ENCODE data around the gene GCH1.
"Not testable (repeated sequence)": the region's sequence is repeated elsewhere in the genome, so short reads cannot be mapped to it uniquely, and the experiment has no call there.

Gene GCH1

DNA sequence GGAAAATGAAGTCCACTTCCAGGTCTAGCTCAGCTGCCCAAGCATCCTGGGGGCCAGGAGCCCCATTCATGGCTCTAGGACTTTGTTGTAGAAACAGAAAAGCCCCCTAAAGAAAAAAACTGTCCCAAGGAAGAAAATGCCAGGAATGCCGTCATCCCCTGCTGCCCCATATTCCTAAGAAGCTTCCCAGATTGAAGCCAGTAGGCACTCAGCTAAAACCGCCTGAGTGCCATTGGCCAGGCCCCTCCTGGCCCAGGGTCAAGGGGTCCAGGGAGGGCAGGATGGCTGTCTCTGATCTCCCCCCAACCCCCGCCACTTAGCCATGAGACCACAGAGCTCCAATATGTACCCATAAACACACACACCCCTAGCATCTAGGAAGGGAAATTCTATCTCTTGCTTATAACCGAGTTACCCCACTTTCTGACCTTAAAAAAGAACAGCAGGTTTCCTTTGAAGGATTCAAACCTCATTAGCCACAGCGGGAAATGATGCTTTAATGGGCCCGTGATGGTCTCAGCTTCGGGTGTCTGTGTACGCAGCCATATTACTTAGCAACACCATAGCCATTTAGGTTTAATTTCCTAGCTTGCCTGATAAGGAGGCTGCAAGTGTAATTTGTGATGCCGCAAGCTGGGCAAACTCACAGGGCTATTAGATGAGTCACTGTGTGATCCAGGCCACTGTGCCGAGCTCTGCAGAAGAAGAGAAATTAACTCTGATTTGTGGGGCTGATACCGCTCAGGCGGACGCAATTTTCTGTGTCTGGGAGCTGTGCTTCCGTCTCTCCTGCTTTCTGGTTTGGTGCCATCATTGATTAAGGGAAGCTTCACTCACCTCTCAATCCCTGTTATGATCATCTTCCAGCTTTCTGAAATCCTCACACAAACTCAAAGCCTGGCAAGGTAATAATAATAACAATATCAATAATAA, 84.2 kb downstream of the GCH1 start:
- no peak for DNase-seq (ENCODE audit: low read depth)

DNA sequence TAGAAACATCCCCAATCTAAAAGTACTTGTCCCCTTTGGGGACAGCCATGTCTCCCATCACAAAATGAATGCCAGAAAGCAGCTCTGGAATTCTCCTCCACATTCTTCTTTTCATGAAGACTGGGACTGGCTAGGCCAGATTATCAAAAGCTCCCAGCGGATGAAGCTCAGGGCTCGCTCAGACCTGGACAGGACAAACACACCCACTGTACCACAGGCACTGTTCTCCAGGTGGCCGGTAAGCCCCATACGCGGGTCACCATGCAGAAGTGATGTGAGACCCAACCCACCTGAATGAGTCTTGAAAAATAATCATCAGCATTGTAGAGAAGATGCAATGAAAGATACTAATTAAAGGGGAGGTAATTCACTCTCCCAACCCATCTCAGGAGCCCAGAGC, 85.1 kb downstream of the GCH1 start:
- no peak for DNase-seq (ENCODE audit: low read depth)

DNA sequence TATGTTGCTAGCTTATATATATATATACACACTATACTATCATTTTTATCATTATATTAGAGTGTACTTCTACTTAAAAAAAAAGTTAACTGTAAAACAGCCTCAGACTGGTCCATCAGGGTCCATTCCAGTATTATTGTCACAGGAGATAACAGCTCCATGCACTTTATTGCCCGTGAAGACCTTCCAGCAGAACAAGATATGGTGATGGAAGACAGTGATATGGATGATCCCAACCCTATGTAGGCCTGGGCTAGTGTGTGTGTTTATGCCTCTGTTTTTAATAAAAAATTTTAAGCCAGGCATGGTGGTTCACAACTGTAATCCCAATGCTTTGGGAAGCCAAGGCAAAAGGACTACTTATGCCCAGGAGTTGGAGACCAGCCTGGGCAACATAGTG, 86.2 kb downstream of the GCH1 start:
- DNase-seq (ENCODE audit: low read depth): no peak

DNA sequence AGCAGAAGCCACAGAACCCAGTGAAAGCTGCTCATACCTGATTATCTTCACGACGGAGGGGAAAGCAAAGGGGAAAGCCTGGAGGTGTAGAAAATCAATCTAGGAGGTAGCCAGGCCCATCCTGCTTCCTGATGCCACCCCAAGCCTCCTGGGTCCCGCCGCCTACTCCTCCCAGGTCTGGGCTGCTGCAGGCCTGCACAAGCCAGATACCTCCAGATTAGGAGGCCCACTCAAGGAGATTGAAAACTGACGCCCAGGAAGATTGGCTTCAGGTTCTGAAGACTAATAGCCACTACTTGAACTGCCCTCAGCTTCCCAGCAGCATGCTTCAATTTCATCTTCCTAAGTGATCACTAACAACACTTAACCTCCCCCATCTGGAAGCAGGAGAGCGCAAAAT, 87.1 kb downstream of the GCH1 start:
- DNase-seq (ENCODE audit: low read depth): no peak

DNA sequence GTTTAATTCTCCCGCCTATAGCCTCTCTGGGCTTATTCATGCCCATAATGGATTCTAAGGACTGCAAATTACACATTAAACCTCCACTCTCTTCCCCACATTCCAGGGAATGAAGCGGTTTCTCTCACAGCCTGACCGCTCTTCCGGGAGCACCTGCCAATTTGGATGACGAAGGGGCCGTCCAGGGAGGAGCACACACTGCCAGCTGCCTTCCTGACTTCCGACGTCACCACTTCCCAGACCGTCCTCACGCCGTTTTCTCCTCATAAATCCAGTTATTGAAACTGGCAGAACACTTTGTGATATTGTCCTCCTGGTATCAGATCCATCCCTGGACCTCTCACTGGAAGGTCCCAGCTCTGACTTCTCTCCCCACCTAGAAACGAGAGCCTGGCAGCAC, 87.6 kb downstream of the GCH1 start:
- DNase-seq (ENCODE audit: low read depth): no peak

DNA sequence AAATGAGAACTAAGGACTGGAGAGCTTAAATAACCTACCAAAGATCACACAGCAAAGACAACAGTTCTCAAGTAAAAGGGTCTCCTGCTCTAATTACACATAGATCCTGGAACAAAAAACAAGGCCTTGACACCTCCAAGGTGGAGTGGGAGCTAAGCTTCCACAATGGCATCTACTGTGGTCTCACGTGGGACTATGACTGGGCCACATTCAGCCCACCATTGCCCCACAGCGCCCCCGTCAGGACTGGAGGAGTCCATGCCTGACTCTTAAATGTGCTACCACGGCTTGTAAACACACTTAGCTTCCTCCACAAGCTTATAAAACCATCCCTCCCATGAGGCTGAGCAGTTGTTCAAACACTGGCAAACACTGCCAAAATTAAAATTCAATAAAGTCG, 88.5 kb downstream of the GCH1 start:
- no peak for DNase-seq (ENCODE audit: low read depth)

DNA sequence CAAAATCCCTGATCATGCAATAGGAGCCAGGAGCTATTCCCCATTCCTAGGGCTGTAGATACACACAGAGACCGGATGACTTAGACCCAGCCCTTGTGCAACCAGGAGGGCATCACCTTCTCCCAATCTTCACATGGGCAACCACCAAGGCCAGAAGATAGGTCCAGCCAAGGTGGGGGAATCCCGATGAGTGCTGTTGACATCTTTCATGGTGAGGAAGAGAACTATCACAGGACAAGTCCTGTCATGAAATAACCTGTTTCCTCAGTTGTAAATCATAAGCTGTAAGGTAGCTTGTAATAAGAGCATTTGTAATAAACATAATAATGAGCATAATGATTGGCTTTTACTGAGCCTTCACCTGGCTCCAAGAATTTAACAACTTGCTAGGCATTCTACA, 89.5 kb downstream of the GCH1 start:
- DNase-seq (ENCODE audit: low read depth): no peak

DNA sequence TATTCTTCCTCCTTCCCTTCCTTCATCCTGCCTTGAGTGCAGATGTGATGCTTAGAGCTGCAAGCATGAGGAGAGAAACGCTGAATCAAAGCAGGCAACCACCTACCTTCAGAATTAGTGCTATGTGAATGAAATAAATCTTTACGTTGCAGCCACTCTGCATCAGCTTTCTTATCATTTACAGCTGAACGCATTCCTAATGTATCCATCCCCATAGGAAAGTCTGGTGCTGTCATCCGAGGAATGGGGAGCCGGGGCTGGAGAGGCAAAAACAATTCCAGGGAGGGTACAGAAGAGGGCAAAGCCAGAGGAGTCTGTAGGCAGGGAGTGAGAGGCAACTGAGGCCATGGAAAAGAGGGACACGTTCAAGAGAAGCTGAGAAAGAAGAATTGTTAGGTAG, 90.0 kb downstream of the GCH1 start:
- no peak for DNase-seq (ENCODE audit: low read depth)

DNA sequence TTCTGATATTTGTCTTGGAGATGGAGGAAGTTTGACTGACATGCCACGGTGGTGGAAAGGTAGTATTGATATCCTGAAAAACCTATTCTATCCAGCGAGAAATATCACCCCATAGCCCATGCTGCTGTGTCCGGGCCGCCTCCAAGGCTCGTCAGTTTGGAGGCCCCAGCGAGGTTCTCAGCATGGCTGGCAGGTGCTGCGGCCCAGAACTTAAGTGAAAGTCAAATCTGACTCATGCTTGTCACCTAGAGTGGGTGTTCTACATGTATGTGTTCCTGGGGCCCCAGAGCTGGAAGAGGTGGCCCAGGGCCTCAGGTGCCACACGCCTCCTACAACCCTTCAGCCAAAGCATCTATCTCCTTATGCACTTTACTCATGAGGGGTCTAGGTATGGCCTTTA, 92.9 kb downstream of the GCH1 start:
- DNase-seq (ENCODE audit: low read depth): no peak

DNA sequence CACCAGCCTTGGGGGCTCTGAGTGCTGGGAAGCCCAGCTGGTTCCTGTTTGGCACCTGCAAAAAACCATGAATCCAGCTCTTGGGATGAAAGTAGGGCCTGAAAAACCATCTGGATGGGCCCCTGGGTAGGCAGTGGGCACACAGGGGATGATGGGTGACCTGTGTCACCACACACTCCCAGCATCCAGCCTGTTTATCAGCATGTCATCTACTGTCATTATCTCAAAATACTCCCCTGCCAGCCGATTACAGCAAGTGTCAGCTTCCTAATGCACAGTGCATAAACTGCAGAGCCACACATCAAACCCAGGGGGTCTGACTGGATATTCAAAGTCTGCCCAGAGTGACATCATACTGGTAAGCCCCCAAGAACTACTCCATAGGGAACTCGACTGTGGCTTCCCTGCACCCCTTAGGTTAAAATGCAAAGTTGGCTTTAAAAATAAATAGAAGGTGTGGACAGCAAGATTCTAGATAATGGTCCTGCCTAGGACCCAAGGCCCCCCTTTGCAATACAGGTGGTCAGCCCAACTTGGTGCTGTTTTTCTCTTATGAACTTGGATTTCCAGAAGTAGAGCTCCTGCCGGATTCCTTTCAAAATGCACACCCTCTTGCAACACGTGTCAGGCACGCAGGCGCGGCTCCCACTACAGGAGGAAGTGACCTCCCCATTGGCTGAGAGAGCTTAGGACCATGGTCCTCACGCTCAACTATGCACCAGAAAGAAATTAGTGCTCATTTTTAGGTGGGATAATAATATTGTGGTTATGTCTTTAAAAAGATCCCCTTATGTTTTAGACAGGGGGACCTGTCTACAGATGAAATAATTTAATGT, 94.1 kb downstream of the GCH1 start:
- DNase-seq (ENCODE audit: low read depth): no peak

DNA sequence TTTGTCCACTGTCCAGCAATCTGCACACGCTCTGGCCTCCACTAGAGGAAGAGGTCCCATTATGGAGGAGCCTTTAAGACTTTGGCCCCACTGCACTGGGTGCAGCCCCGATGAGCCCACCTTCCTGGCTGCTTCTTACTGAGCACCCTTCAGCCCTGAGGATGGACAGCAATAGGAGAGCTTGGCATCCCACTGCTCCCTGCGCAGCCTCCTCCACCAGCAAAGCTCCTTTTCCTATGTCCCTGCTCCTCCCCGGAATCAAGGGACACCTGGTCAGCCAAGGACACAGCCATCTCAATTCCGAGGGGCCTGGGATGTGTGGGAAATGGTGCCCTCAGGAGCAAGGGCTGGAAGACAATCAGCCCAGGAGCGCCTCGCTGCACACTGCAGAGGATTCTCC, 94.7 kb downstream of the GCH1 start:
- DNase-seq (ENCODE audit: low read depth): no peak

DNA sequence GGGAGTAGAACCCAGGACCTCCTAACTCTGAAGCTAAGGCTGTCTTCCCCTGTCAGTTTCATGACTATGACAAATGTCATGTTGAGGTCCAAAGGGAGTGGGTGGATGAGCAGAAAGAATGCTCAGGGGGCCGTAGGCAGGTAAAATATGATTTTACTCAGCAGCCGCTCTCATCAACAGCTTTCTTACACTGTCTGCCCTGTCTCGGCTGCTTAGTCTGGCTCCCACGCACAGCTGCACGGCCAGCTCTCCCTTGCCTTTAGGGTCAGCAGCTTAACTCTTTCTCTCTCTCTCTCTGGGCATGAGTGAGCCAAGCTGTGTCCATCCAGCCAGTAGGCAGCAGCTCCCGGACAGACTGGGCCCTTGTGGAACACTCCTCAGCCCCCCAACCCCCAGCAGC, 95.2 kb downstream of the GCH1 start:
- no peak for DNase-seq (ENCODE audit: low read depth)

DNA sequence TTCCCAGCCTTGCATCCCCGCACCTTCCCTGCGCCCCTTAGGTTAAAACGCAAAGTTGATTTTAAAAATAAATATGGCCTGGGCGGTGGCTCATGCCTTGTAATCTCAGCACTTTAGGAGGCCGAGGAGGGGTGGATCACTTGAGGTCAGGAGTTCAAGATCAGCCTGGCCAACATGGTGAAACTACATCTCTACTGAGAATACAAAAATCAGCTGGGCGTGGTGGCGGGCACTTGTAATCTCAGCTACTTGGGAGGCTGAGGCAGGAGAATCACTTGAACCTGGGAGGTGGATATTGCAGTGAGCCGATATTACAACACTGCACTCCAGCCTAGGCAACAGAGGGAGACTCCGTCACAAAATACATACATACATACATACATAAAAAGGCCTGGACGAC, 96.0 kb downstream of the GCH1 start:
- DNase-seq (ENCODE audit: low read depth): no peak

DNA sequence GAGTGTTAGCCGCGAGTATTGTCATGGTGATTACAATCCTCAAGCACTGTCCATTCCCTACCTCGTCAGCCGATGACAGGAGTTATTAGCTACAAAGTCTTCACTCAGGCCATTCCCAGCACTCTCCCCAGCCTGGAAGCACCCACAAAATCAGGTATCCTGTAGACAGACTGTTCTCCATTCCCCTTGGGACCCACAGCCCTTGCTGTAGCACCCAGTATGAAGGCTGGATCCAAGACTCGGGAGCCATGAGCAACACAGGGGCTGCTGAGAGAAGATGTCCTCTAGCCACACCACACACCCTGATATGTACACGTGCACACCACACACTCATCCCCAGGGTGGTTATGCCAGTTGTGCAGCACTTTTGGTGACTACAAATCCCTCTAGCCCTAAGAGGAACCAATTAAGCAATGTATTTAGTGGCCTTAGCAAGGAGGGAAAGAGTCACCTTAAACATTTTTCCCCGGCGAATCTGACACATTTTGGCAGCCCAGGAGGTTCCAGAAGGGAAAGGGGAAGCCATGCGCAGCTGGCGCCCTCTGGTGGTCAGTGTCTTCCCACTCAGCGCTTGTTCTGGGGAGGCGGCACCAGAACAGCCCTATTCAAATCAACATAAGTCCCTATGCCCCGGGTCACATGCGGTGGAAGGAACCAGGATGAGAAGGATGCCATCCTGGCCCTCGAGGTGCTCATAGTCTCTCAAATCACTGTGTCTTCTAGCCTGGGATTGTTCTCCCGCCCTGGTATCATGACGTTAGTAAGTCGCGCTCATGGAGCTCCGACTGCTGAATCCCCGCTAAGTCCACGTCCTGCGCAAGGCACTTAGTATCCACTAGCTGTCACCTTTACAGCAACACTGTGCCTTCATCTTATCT, 96.9 kb downstream of the GCH1 start:
- peak; percentile 42 for DNase-seq (ENCODE audit: low read depth)

DNA sequence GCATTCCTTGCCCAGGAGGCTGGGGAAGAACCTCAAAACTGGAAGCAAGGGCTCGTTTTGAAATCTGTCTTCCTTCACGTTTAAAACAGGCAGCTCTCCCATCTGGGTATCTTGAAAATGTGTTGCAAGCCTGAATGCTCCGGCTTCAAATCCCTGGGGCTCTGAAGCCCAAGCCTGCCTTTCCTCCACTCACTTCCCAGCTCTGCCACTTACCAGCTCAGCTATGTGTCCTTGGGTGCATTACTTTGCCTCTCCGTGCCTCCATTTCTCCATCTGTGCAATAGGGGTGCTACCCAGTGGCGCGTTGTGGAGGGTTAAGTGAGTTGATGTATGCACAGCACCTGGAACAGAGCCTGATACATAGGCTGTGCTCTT, 97.6 kb downstream of the GCH1 start:
- no peak for DNase-seq (ENCODE audit: low read depth)

DNA sequence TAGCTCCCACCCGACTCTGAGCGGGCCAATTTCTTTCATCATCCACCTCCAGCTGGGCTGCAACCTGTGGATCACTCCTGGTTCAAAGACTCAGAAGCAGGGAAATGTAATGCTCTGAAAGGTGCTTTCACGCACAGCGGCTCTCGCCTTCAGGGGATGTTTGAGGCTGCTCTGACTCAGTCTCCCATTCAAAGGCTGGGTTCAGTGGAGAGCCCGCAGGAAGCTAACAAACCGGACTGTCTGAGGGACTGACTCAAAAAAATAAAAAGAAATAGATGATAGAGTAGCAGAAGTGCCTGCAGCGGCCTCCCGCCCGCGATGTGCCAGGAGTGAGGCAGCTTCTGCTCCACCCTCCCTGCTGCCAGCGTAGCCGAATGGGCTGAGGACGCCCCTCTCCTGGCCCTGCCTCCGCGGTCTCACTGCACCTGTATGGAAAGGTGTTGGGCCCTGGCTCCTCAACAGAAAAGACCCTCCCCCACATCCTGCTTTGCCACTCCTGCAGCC, 98.0 kb downstream of the GCH1 start:
- DNase-seq (ENCODE audit: low read depth): no peak

DNA sequence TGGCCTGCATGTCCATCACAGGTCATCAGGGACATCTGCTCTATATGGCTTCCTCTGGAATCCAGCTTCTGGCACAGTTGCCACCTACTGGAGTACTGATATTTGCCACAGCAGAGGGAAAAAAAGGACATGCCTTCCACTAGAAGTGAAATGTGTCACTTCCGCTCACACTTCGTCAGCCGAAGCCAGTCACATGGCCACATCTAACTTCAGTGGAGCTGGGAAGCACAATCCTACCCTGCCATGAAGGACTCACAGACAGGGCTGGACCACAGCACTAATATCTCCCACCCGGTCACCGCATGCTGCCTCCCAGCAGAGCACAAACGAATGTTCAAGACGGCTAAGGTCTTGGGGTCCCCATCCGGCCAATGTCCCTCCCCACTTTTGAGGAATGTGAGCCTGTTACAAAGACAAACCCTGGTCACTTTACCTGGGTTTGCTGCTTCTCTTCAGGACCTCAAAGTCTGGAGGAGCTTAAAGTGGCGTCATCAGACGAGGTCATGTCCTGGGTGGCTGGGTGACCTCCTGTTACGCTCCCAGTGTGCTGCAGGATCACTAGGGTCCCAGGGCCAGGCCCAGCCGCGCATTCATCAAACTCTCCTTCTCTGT, 98.6 kb downstream of the GCH1 start:
- DNase-seq (ENCODE audit: low read depth): no peak

DNA sequence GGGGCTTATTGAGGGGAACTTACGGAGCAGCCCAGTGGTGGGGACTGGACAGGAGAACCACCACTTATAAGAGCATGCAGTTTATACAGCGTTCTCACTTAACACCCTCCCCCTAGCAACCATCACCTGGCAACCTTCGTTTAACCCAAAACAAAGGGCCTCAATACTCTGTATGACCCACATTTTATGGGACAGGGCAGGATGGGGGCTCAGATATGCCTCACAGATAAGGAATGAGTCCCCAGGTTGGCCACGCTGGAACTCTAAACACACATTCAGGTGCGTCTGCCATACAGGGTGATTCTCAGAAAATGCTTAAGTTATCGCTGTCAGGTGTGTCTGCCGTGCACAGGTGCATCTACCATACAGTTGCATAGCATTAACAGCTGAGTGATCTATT, 99.2 kb downstream of the GCH1 start:
- DNase-seq (ENCODE audit: low read depth): no peak

DNA sequence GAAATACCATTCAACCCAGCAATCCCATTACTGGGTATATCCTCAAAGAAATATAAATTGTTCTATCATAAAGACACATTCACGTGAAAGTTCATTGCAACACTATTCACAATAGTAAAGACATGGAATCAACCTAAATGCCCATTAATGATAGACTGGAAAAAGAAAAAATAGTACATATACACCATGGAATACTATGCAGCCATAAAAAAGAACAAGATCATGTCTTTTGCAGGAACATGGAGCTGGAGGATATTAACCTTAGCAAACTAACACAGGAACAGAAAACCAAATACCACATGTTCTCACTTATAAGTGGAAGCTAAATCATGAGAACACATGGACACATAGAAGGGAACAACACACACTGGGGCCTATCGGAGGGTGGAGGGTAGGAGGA, 101.1 kb downstream of the GCH1 start:
- not testable (repeated sequence) for DNase-seq (ENCODE audit: low read depth)

DNA sequence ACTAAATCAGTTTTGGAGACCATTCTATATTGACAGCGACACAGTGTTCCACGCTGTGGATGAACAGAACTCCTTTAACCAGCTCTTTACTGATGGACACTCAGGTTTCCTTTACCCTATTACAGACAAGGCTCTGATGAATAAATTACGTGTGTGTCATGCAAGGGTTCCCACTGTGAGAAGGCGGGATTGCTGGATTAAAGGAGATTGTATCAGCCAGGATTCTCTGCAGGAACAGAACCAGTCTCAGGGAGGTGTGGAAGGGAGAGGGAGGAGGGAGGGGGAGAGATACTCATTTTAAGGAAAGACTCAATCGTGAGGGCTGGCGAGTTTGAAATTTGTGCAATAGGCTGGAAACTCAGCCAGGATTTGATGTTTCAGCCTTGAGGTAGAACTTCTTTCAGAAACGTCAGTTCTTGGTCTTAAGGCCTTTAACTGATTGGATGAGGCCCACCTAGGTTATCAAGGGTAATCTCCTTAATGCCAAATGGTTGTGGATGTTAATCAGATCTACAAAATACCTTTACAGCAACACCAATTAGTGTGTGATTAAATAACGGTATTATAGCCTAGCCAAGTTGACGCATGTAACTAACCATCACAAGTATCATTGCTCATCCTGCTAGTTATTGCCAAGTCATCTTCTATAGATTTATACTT, 104.0 kb downstream of the GCH1 start:
- no peak for DNase-seq (ENCODE audit: low read depth)

DNA sequence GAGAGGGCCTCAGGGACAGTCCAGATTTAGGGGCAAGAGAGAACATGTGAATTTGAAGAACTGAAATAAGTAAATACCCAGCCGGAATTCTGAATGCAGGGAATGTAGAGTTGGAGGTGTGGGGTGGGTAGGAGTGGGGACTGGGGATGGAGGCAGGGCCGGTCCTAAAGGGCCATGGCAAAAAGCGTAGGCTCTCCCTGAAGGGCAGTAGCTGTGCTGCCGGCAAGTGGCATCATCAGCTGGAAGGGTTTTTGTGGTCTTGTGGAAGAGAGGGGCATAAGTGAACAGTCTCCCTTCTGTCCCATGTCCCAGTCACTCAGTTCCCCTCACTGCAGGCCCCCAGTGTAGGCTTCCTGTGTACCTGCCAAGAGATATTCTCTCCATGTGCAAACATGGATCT, 104.6 kb downstream of the GCH1 start:
- DNase-seq (ENCODE audit: low read depth): no peak

All from stimulated activated CD8-positive, alpha-beta memory T cell treated with anti-CD3 and anti-CD28 coated beads, Interleukin-12 subunit alpha, Interleukin-12 subunit beta, amount 100 ng/mL, for 4 hours (primary cell).